Measurements from ENCODE around the gene ANKS1B.

GRCh38 chr12:99278899-99279298, 705.8 kb downstream of the ANKS1B start:
- TF ChIP-seq EZH2 (IDR thresholded peaks at IDR 0.05; ENCODE audit: insufficient read depth, low read length) (no peak), CTCF (IDR thresholded peaks at IDR 0.05; ENCODE audit: insufficient read depth, low read depth, low read length) (no peak)
